SK-N-SH (cell line): ENCODE data around the gene ARHGAP10. TPM values are rescaled to one million over a fixed set of nuclear protein-coding genes. Genes with fewer than 3 reads are reported as not detected.

Source experiments
- CTCF ChIA-PET: fragments of 300-600, 350-600 bp; formaldehyde crosslinking; extraction: SDS; loops from one replicate; lab custom pipeline; 2021; lab: Yijun Ruan, JAX
- POLR2A ChIA-PET: fragments of 350-600 bp; sonication (Branson Sonifier 250); formaldehyde crosslinking; extraction: SDS; loops from one replicate; lab custom pipeline; 2020; ENCODE audit warnings: antibody characterized with exemption, inconsistent platforms; lab: Yijun Ruan, JAX
- DNase-seq: peaks from one replicate; pipeline ENCODE4 v3.0.0; 2012
- H2AFZ ChIP-seq: fragments of 200-600 bp; sonication (generic); 2 replicates; pipeline ENCODE4 v1.8.1; 2016; ENCODE audit warnings: antibody characterized with exemption, mild to moderate bottlenecking, low read depth
- H3F3A ChIP-seq: fragments of 200-600 bp; sonication (generic); replicated peaks from 2 replicates; pipeline ENCODE3; 2016; ENCODE audit warnings: antibody characterized with exemption, mild to moderate bottlenecking; ENCODE audit not compliant: insufficient read depth
- H3K27ac ChIP-seq, 2 experiments: fragments of 200-500 bp in 1 of 2; fragments of 200-600 bp in 1 of 2; sonication (Bioruptor generic) in 1 of 2; sonication (generic), shearing (Covaris generic) in 1 of 2; 2 replicates each; pipeline versions ENCODE4 v1.5.1 to v1.6.1; 2014 to 2016; ENCODE audit warnings: low read depth in 2 of 2, inconsistent platforms in 1 of 2, low read length in 1 of 2, mild to moderate bottlenecking in 1 of 2, mixed read lengths in 1 of 2
- H3K27me3 ChIP-seq: fragments of 200-600 bp; sonication (generic), shearing (Covaris generic); 2 replicates; pipeline ENCODE4 v1.6.1; 2016; ENCODE audit warnings: mixed run types; ENCODE audit not compliant: insufficient read depth
- H3K36me3 ChIP-seq, 2 experiments: fragments of 200-500 bp in 1 of 2; fragments of 200-600 bp in 1 of 2; sonication (Bioruptor generic) in 1 of 2; sonication (generic) in 1 of 2; replicated peaks in 1 of 2; 2 replicates each; pipeline versions ENCODE3 to v1.5.1; 2014 to 2016; ENCODE audit warnings: low read length in 1 of 2, mild to moderate bottlenecking in 1 of 2; ENCODE audit not compliant: insufficient read depth in 2 of 2, control insufficient read depth in 1 of 2
- H3K4me1 ChIP-seq, 2 experiments: fragments of 200-500 bp in 1 of 2; fragments of 200-600 bp in 1 of 2; sonication (Bioruptor generic) in 1 of 2; sonication (generic), shearing (Covaris generic) in 1 of 2; 2 replicates each; pipeline versions ENCODE4 v1.5.1 to v1.6.1; 2014 to 2016; ENCODE audit warnings: low read depth in 1 of 2, low read length in 1 of 2, mixed run types in 1 of 2; ENCODE audit not compliant: insufficient read depth in 2 of 2, control insufficient read depth in 1 of 2
- H3K4me2 ChIP-seq: fragments of 200-600 bp; sonication (generic), shearing (Covaris generic); 2 replicates; pipeline ENCODE4 v1.6.1; 2017; ENCODE audit warnings: mixed run types
- H3K4me3 ChIP-seq, 2 experiments: fragments of 200-500 bp in 1 of 2; fragments of 200-600 bp in 1 of 2; sonication (Bioruptor generic) in 1 of 2; sonication (generic), shearing (Covaris generic) in 1 of 2; 2 replicates each; pipeline versions ENCODE4 v1.5.1 to v1.8.1; 2014 to 2016; ENCODE audit warnings: low read depth in 2 of 2, inconsistent platforms in 1 of 2, low read length in 1 of 2, mild to moderate bottlenecking in 1 of 2, mixed read lengths in 1 of 2, moderate library complexity in 1 of 2
- H3K79me2 ChIP-seq: fragments of 200-600 bp; sonication (generic); 2 replicates; pipeline ENCODE4 v1.8.1; 2017; ENCODE audit warnings: mild to moderate bottlenecking; ENCODE audit not compliant: insufficient read depth
- H3K9ac ChIP-seq: fragments of 200-600 bp; sonication (generic); 2 replicates; pipeline ENCODE4 v1.6.1; 2017; ENCODE audit warnings: mixed run types
- H3K9me2 ChIP-seq: fragments of 200-600 bp; sonication (generic); 2 replicates; pipeline ENCODE4 v1.6.1; 2017; ENCODE audit warnings: mixed run types
- H3K9me3 ChIP-seq: fragments of 200-600 bp; sonication (generic); 2 replicates; pipeline ENCODE4 v1.6.1; 2017; ENCODE audit warnings: mixed run types, mild to moderate bottlenecking, moderate library complexity
- H4K20me1 ChIP-seq: fragments of 200-600 bp; sonication (generic); 2 replicates; pipeline ENCODE4 v1.6.1; 2017; ENCODE audit warnings: mild to moderate bottlenecking, mixed run types; ENCODE audit not compliant: insufficient read depth
- CHD2 ChIP-seq: fragments of 150-350 bp; IDR thresholded peaks from 2 replicates; pipeline ENCODE4 v1.6.1; 2018; ENCODE audit warnings: low read length; ENCODE audit not compliant: partially characterized antibody
- ELF1 ChIP-seq: IDR thresholded peaks from 2 replicates; pipeline ENCODE4 v1.4.0; 2012
- EP300 ChIP-seq, 2 experiments: IDR thresholded peaks; 2 replicates each; pipeline versions ENCODE4 v1.4.0 to v1.6.1; 2012; ENCODE audit warnings: borderline replicate concordance in 1 of 2, low read depth in 1 of 2, low read length in 1 of 2
- FOSL2 ChIP-seq: IDR thresholded peaks from 2 replicates; pipeline ENCODE4 v1.4.0; 2012; ENCODE audit warnings: low read depth, mild to moderate bottlenecking, moderate library complexity, borderline replicate concordance
- FOXM1 ChIP-seq: IDR thresholded peaks from 2 replicates; pipeline ENCODE4 v1.4.0; 2012; ENCODE audit warnings: low read depth, mild to moderate bottlenecking
- GABPA ChIP-seq: IDR thresholded peaks from 2 replicates; pipeline ENCODE4 v1.4.0; 2012; ENCODE audit warnings: low read depth, mild to moderate bottlenecking
- GATA2 ChIP-seq: sonication (generic); formaldehyde crosslinking; IDR thresholded peaks from 2 replicates; pipeline ENCODE4 v1.5.0; 2020; ENCODE audit warnings: mild to moderate bottlenecking, missing genetic modification reagents
- JUND ChIP-seq: IDR thresholded peaks from 2 replicates; pipeline ENCODE4 v1.4.0; 2012
- MEF2A ChIP-seq: IDR thresholded peaks from 2 replicates; pipeline ENCODE4 v1.4.0; 2012; ENCODE audit warnings: low read depth, borderline replicate concordance
- NFIC ChIP-seq: IDR thresholded peaks from 2 replicates; pipeline ENCODE4 v1.4.0; 2012; ENCODE audit warnings: borderline replicate concordance
- NRF1 ChIP-seq: IDR thresholded peaks from 2 replicates; pipeline ENCODE4 v1.6.1; 2012; ENCODE audit warnings: low read depth, mild to moderate bottlenecking, low read length
- POLR2AphosphoS5 ChIP-seq: IDR thresholded peaks from 2 replicates; pipeline ENCODE4 v1.6.1; 2012; ENCODE audit warnings: low read depth, low read length
- RCOR1 ChIP-seq: fragments of 150-350 bp; IDR thresholded peaks from 2 replicates; pipeline ENCODE4 v1.6.1; 2017; ENCODE audit warnings: antibody characterized with exemption, low read length
- SIN3A ChIP-seq: IDR thresholded peaks from 2 replicates; pipeline ENCODE4 v1.6.1; 2012; ENCODE audit warnings: low read depth, mild to moderate bottlenecking, low read length, moderate library complexity, borderline replicate concordance
- TAF1 ChIP-seq: IDR thresholded peaks from 2 replicates; pipeline ENCODE4 v1.6.1; 2012; ENCODE audit warnings: low read depth, mild to moderate bottlenecking, low read length, moderate library complexity, borderline replicate concordance
- TCF12 ChIP-seq: IDR thresholded peaks from 2 replicates; pipeline ENCODE4 v1.4.0; 2012
- ZBTB33 ChIP-seq: IDR thresholded peaks from 2 replicates; pipeline ENCODE4 v1.4.0; 2012; ENCODE audit warnings: low read depth, borderline replicate concordance
- WGBS: methylation state at CpG from one replicate; pipeline ENCODE4 v1.1.6; 2017; ENCODE audit warnings: low lambda C conversion rate; 5-methylcytosine and 5-hydroxymethylcytosine counted together
- polyA plus RNA-seq, 3 experiments: library from polyadenylated mRNA; depleted of rRNA; stranded (reverse); fragments of >200 nt; gene quantifications; 2 replicates each; pipeline ENCODE4 v1.2.3, GENCODE V29; 2012
- TF ChIP-seq, protein P1 (sequence below): IDR thresholded peaks from 2 replicates; pipeline ENCODE4 v1.4.0; 2012; ENCODE audit warnings: low read depth, borderline replicate concordance
- TF ChIP-seq, protein P2 (sequence below): fragments of 150-350 bp; IDR thresholded peaks from 2 replicates; pipeline ENCODE4 v1.6.1; 2016; ENCODE audit warnings: mild to moderate bottlenecking, low read depth, low read length
- TF ChIP-seq, protein P3 (sequence below): fragments of 200-600 bp; sonication (generic); IDR thresholded peaks from 2 replicates; pipeline ENCODE4 v1.6.1; 2017; ENCODE audit warnings: antibody characterized with exemption, mild to moderate bottlenecking, moderate library complexity

Gene ARHGAP10
- polyA plus RNA-seq, 1 of the 3 experiments (the other 2 are of a cell fraction) = 15.1 TPM

- TF ChIP-seq, protein P1, sequence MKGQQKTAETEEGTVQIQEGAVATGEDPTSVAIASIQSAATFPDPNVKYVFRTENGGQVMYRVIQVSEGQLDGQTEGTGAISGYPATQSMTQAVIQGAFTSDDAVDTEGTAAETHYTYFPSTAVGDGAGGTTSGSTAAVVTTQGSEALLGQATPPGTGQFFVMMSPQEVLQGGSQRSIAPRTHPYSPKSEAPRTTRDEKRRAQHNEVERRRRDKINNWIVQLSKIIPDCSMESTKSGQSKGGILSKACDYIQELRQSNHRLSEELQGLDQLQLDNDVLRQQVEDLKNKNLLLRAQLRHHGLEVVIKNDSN = no peak
- no peak for TF ChIP-seq GATA2 (CRISPR knock-in tag)
- TF ChIP-seq, all 33 proteins: peak for 0
These were observed 226.7 kb downstream of the ARHGAP10 start (continued) for GRCh38 chr4:147958489-147959065.

- H4K20me1 ChIP-seq = no peaks in the 10 kb centered on the region
- no peaks in the 10 kb centered on the region for H3F3A ChIP-seq
- H3K4me3 ChIP-seq = no peak overlapping the region
- TF ChIP-seq, protein P2, sequence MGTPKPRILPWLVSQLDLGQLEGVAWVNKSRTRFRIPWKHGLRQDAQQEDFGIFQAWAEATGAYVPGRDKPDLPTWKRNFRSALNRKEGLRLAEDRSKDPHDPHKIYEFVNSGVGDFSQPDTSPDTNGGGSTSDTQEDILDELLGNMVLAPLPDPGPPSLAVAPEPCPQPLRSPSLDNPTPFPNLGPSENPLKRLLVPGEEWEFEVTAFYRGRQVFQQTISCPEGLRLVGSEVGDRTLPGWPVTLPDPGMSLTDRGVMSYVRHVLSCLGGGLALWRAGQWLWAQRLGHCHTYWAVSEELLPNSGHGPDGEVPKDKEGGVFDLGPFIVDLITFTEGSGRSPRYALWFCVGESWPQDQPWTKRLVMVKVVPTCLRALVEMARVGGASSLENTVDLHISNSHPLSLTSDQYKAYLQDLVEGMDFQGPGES = no peak
- TF ChIP-seq FOXM1 = no peak
- no peak for TF ChIP-seq RCOR1
- TF ChIP-seq TAF1 = no peak
- TF ChIP-seq EP300 (IDR thresholded peaks at IDR 0.05; ENCODE audit: borderline replicate concordance in 1 of 2, low read depth in 1 of 2, low read length in 1 of 2) = no peak
- no peak for TF ChIP-seq CHD2
- no peak for TF ChIP-seq ZBTB33
- no peak for TF ChIP-seq NFIC
- no peak for TF ChIP-seq GATA2 (CRISPR knock-in tag)
- TF ChIP-seq, protein P1 = no peak
- TF ChIP-seq GABPA = no peak
- no peak for TF ChIP-seq ELF1
- TF ChIP-seq NRF1 = no peak
- TF ChIP-seq, protein P3, sequence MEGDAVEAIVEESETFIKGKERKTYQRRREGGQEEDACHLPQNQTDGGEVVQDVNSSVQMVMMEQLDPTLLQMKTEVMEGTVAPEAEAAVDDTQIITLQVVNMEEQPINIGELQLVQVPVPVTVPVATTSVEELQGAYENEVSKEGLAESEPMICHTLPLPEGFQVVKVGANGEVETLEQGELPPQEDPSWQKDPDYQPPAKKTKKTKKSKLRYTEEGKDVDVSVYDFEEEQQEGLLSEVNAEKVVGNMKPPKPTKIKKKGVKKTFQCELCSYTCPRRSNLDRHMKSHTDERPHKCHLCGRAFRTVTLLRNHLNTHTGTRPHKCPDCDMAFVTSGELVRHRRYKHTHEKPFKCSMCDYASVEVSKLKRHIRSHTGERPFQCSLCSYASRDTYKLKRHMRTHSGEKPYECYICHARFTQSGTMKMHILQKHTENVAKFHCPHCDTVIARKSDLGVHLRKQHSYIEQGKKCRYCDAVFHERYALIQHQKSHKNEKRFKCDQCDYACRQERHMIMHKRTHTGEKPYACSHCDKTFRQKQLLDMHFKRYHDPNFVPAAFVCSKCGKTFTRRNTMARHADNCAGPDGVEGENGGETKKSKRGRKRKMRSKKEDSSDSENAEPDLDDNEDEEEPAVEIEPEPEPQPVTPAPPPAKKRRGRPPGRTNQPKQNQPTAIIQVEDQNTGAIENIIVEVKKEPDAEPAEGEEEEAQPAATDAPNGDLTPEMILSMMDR = no peak
- no peak for TF ChIP-seq JUND
- TF ChIP-seq MEF2A = no peak
- no peak for TF ChIP-seq POLR2AphosphoS5
- TF ChIP-seq TCF12 = no peak
- no peak for TF ChIP-seq SIN3A
- no peak for TF ChIP-seq FOSL2
- H3K9me2 ChIP-seq = no peaks in the 10 kb centered on the region
- H3K27ac ChIP-seq = no peak overlapping the region
- no peaks in the 10 kb centered on the region for H3K9me3 ChIP-seq
- H3K27me3 ChIP-seq = no peaks in the 10 kb centered on the region
- H3K4me1 ChIP-seq = no peaks in the 10 kb centered on the region; a peak in 2 of 4 replicates
- no peaks in the 10 kb centered on the region for H3K79me2 ChIP-seq
- 94% methylated on average over 5 of the region's 5 CpGs for WGBS
- no peak for DNase-seq
- H3K36me3 ChIP-seq = peaks cover 18 to 30% of the 10 kb centered on the region in 2 experiments
- ChIA-PET POLR2A (no interaction called here), CTCF (interaction anchor here (1.1 kb wide), 1 partner anchor 36 kb away, joined by 3 read pairs; no protein-coding TSS in a partner anchor)
- H3K4me2 ChIP-seq = no peak overlapping the region
- no peak overlapping the region for H3K9ac ChIP-seq
- no peak overlapping the region for H2AFZ ChIP-seq
These were observed 229.1 kb downstream of the ARHGAP10 start for GRCh38 chr4:147960971-147961370.
